Activated naive CD4-positive, alpha-beta T cell treated with anti-CD3 and anti-CD28 coated beads, Interleukin-2, amount 50 U/mL, for 72 hours (primary cell): ENCODE results near the gene ACAN. TPM values are rescaled to one million over a fixed set of nuclear protein-coding genes. Genes with fewer than 3 reads are reported as not detected.

Experiments
- ATAC-seq, 2 donors: fragments of 150-1000 bp; cut with Tn5 transposase; 2 replicates each; pipeline ENCODE4 v1.10.0; 2021; ENCODE audit warnings: mild to moderate bottlenecking in 2 of 2, moderate library complexity in 2 of 2
- DNase-seq, 2 donors: peaks; one replicate each; pipeline ENCODE4 v3.0.0; 2021 to 2022; ENCODE audit warnings: low spot score in 2 of 2
- H3K27ac Mint-ChIP-seq, 2 donors: one replicate each; pipeline ENCODE4 v1.8.0; 2022; ENCODE audit warnings: mild to moderate bottlenecking in 2 of 2, mixed read lengths in 2 of 2
- H3K36me3 Mint-ChIP-seq, 2 donors: one replicate each; pipeline ENCODE4 v1.8.0; 2022; ENCODE audit warnings: mixed read lengths in 2 of 2
- H3K9me3 Mint-ChIP-seq, 2 donors: one replicate each; pipeline ENCODE4 v1.8.0; 2022; ENCODE audit warnings: mixed read lengths in 2 of 2
- total RNA-seq, 2 donors: library from RNA; stranded (reverse); gene quantifications; one replicate each; pipeline ENCODE4 v1.2.3, GENCODE V29; 2022

ACAN gene
- total RNA-seq, 2 donors from 2014 or later: not detected

DNA sequence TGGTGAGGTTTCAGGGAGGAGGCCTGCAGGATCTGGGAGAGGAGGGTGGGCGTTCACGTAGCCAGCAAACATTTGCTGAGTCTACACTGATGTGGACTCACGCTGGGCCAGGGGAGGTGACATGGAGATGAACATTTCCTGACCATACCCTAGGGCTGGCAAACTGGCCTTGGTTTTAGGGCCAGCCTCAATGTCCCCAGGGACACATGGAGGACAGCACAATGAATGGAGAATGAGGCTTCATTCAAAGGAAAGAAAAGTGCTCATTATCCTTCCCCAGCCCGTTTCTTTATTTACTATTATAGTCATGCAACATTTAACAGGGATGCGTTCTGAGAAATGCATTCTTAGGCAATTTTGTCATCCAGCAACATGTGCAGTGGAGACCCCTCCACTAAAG, 26.8 kb downstream of the ACAN start:
- no peak overlapping the region for H3K27ac Mint-ChIP-seq
- ATAC-seq (no peak), DNase-seq (no peak)
- H3K36me3 Mint-ChIP-seq: no peaks in the 10 kb centered on the region
- no peaks in the 10 kb centered on the region for H3K9me3 Mint-ChIP-seq

DNA sequence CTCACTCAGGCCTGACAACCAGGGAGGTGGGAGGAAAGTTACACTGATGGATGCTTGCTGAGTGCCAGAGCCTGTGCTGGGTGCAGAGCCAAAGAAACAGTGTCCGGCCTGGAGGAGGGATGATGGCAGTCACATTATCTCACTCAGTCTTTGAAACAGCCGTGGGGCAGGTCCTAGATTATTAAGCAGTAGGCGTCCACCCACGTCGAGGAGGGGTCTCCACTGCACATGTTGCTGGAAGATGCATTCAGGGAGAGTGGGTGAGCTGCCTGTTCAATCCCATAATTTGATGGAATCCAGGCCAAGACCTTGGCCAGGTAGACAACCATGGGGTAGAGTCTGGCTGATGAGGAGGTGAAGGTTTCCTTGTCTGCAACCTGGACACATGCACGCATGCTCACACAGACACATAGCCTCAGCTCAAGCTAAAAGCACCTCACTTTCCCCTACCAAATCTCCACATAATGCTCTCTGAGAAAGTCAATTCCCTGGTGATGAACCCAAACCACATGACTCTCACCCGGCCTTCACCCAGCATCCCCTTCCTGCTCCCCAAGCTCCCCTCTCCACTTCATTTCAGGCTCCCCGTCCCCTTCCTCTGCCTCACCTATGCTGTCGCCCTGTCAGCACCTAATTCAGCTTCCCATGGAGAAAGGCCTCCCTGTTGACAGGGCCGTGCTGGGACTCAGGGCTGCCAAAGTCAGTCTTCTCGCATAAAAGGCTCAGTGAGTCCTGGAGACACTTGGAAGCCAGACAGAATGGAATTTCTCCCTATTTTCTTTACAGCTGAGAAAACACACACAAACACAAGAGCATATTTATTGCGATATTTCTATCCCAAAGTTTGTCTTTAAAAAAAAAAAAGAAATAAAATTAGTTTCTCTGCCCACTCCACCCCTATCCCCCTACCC, 29.8 kb downstream of the ACAN start:
- Mint-ChIP-seq H3K27ac (no peak overlapping the region), H3K36me3 (no peaks in the 10 kb centered on the region), H3K9me3 (no peaks in the 10 kb centered on the region)
- DNase-seq: no peak
- ATAC-seq: no peak

DNA sequence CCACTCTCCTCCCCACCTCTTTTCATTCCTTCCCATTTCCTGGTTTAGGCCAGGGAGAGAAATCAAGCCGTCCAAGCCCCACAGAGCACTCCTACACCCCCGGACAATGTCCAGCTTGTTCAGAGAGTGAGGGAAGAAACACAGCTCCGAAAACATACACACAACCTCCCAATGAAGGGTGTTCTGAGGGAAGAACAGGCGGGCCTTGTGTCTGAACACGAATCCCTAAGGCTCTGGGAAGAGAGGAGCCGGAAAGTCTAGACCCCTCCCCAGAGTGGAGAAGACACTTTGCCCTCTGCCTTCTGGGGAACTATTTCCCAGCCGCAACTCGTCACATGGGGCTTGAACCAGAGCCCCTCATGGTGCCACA, 30.5 kb downstream of the ACAN start:
- Mint-ChIP-seq H3K9me3 (no peaks in the 10 kb centered on the region), H3K36me3 (no peaks in the 10 kb centered on the region), H3K27ac (no peak overlapping the region)
- DNase-seq (no peak), ATAC-seq (peak in 1 of 2 donors; percentile 16)

DNA sequence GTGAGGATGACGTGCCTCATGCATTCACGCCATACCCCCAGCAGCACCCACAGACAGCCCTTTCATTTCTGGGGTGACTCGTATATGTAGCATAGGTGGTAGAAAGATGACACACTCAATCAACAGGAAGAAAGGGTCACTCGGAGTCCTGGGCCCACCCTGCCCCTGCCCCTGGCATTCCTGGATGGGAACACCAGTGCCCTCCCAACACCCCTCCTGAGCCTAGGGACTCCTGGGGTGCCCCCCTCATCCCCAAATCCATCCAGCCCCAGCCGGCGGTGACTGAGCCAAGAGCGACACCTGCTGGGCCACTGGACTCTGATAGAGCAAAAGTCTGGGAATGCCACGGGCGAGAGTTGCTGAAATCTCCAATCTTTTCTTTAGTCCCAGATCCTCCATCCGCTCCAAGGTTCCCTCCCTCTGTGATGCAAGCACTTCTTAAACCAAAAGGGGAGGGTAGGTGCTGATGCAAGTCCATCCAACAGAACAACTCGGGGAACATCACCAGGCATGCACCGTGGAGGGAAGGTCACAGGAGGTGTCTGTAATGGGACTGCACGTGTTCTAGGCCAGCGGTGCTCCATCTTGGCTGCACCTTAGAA, 31.1 kb downstream of the ACAN start:
- H3K36me3 Mint-ChIP-seq: no peaks in the 10 kb centered on the region
- H3K9me3 Mint-ChIP-seq: no peaks in the 10 kb centered on the region
- ATAC-seq: peak; percentile 72 to 83
- no peak overlapping the region for H3K27ac Mint-ChIP-seq
- DNase-seq: no peak

DNA sequence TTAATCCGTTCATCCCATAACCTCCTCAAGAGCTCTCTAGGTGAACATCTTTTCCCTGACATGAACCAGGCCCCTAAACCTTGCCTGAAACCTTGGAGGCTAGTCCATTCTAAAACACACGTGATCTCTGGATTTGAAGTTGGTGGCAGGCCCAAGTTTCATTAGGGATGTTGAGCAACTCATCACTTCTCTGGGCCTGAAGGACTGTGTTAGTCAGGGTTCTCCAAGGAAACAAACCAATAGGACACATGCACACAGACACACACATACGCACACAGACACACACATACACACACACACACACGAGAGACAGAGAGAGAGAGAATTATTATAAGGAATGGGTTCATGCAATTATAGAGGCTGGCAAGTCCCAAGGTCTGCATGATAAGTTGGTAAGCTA, 31.9 kb downstream of the ACAN start:
- DNase-seq (no peak), ATAC-seq (no peak)
- Mint-ChIP-seq H3K36me3 (no peaks in the 10 kb centered on the region), H3K27ac (no peak overlapping the region), H3K9me3 (no peaks in the 10 kb centered on the region)

DNA sequence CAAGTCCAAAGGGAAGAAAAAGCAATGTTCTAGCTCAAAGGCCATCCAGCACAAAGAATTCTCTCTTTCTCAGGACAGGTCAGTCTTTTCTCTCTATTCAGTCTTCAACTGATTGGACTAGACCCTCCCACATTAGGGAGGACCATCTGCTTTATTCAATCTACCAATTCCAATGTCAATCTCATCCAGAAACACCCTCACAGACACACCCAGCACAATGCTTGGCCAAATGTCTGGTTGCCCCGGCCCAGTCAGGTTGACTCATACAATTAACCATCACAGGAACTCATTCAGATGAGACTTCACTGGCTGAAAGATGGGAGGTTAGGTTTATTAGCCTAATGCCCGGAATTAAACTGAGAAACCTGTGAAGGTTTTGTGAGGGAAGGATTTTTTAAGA, 32.4 kb downstream of the ACAN start:
- ATAC-seq: no peak
- no peaks in the 10 kb centered on the region for H3K36me3 Mint-ChIP-seq
- H3K9me3 Mint-ChIP-seq: no peaks in the 10 kb centered on the region
- DNase-seq: no peak
- H3K27ac Mint-ChIP-seq: no peak overlapping the region

DNA sequence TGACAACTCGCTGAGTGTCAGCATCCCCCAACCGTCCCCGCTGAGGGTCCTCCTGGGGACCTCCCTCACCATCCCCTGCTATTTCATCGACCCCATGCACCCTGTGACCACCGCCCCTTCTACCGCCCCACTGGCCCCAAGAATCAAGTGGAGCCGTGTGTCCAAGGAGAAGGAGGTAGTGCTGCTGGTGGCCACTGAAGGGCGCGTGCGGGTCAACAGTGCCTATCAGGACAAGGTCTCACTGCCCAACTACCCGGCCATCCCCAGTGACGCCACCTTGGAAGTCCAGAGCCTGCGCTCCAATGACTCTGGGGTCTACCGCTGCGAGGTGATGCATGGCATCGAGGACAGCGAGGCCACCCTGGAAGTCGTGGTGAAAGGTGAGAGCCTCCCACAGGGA, 35.4 kb downstream of the ACAN start:
- Mint-ChIP-seq H3K36me3 (no peaks in the 10 kb centered on the region), H3K27ac (no peak overlapping the region), H3K9me3 (no peaks in the 10 kb centered on the region)
- ATAC-seq: no peak
- no peak for DNase-seq

DNA sequence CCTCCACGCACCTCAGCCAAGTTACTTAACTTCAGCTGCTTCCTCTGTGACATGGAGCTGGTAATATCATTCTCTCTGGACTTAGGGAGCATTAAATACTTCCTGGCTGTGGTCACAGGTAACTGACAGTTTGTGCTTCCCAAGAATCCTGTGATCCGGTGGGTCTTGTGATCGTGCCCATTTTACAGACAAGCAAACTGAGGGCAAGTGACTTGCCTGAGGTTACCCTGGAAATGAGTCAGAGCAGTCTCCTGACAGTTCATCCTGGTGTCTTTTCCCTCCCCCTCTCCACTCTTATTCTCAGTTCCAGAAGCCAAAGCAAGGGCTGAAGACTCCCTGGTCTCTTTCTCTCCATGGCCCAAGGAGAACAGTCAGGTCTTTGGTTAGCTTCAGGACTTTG, 35.9 kb downstream of the ACAN start:
- DNase-seq: no peak
- ATAC-seq: peak in 1 of 2 donors; percentile 36
- Mint-ChIP-seq H3K27ac (peak overlapping the region in 1 of 2 donors; percentile 4), H3K36me3 (no peaks in the 10 kb centered on the region), H3K9me3 (no peaks in the 10 kb centered on the region)

DNA sequence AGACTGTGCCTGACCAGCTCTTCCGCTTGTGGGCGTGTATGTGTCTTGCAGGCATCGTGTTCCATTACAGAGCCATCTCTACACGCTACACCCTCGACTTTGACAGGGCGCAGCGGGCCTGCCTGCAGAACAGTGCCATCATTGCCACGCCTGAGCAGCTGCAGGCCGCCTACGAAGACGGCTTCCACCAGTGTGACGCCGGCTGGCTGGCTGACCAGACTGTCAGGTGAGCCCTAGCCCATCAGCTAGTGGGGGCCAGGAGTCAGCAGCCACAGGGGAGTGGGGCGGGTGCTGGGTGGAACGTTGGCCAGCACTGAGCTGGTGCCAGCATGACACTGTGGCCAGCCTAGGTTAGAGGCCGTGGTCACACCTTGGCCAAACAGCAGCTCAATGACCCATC, 36.7 kb downstream of the ACAN start:
- DNase-seq (no peak), ATAC-seq (no peak)
- no peak overlapping the region for H3K27ac Mint-ChIP-seq
- H3K36me3 Mint-ChIP-seq: no peaks in the 10 kb centered on the region
- no peaks in the 10 kb centered on the region for H3K9me3 Mint-ChIP-seq

DNA sequence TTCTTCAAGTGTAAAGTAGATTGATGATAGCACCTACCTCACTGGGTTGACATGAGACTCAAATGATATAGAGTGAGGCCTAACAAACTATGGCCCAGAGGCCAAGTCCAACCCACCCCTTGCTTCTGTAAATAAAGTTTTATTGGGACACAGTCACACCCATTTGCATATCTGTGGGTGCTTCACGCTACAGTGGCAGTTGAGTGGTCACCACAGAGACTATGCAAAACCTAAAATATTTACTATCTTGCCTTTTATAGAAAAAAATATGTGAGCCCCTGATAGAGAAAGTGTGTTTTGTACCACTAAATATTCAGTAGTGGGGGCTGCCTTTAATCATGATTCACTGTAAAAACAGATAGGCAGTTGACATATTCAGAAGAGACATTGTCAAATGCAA, 38.0 kb downstream of the ACAN start:
- DNase-seq (no peak), ATAC-seq (no peak)
- Mint-ChIP-seq H3K36me3 (no peaks in the 10 kb centered on the region), H3K9me3 (no peaks in the 10 kb centered on the region), H3K27ac (no peak overlapping the region)

DNA sequence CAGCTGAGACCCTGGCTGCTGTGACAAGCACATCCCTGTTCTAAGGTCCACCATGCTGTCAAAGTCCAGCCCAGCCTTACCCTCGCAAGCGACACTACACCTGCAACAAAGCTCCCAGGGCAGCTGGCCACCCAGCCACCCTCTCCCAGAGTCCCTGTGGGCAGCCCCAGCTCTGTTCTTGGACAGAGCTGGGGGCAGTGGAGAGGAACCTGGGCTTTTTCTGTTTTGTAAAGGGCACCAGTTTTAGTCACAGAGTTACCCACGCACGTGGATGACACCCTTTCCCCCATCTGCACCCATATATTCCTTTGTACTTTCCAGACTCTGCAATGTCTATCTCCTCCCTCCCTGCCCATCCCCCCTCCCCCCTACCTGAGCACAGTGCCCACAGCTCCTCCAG, 38.9 kb downstream of the ACAN start:
- H3K27ac Mint-ChIP-seq: no peak overlapping the region
- H3K36me3 Mint-ChIP-seq: no peaks in the 10 kb centered on the region
- DNase-seq: no peak
- ATAC-seq: no peak
- no peaks in the 10 kb centered on the region for H3K9me3 Mint-ChIP-seq

DNA sequence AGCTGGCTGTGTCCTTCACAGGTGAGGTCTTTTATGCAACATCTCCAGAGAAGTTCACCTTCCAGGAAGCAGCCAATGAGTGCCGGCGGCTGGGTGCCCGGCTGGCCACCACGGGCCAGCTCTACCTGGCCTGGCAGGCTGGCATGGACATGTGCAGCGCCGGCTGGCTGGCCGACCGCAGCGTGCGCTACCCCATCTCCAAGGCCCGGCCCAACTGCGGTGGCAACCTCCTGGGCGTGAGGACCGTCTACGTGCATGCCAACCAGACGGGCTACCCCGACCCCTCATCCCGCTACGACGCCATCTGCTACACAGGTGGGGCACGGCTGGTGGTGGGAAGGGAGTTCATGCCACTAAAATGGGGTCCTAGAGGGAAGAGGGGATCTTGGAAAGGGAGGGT, 40.1 kb downstream of the ACAN start:
- DNase-seq (no peak), ATAC-seq (no peak)
- Mint-ChIP-seq H3K27ac (peak overlapping the region in 1 of 2 donors; percentile 45), H3K36me3 (no peaks in the 10 kb centered on the region), H3K9me3 (no peaks in the 10 kb centered on the region)

DNA sequence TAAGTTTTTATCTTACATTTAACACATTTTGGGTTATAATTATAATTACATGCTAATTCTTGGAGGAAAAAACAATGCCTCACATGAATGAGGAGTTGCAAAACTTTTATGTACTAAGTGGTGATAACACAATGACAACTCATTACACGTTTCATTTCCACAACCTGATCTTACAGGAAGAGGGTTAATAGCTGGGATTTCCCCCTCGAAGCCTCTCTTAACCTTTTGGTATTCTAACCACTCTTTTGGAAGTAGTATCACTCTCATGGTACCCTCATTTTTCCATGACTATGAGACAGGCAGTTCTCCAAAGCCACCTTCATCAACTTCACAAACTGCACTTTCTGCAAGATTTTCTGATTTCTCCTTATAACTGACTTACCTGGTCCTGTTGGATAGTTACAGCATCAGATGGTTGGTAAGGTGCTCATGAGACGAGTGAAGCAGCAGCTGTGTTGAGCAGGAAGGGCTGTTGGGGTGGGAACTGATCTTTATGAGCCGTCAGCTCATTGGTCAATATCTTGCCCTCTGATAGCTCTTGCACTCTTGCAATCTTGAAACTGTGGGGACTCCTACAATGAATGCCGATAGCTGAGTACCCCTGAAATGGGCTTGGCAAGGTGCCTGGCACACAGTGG, 41.6 kb downstream of the ACAN start:
- no peaks in the 10 kb centered on the region for H3K9me3 Mint-ChIP-seq
- DNase-seq (no peak), ATAC-seq (peak; percentile 57 to 91)
- H3K36me3 Mint-ChIP-seq: no peaks in the 10 kb centered on the region
- H3K27ac Mint-ChIP-seq: no peak overlapping the region

DNA sequence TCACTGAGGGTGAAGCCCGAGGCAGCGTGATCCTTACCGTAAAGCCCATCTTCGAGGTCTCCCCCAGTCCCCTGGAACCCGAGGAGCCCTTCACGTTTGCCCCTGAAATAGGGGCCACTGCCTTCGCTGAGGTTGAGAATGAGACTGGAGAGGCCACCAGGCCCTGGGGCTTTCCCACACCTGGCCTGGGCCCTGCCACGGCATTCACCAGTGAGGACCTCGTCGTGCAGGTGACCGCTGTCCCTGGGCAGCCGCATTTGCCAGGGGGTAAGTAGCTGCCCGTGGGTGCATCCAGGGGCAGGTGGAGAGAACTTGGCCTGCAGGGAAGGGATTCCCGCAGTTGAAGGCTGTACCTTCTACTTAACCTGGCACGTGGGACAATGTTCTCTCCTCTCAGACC, 42.4 kb downstream of the ACAN start:
- no peak for DNase-seq
- H3K9me3 Mint-ChIP-seq: no peaks in the 10 kb centered on the region
- no peak overlapping the region for H3K27ac Mint-ChIP-seq
- H3K36me3 Mint-ChIP-seq: no peaks in the 10 kb centered on the region
- ATAC-seq: no peak

DNA sequence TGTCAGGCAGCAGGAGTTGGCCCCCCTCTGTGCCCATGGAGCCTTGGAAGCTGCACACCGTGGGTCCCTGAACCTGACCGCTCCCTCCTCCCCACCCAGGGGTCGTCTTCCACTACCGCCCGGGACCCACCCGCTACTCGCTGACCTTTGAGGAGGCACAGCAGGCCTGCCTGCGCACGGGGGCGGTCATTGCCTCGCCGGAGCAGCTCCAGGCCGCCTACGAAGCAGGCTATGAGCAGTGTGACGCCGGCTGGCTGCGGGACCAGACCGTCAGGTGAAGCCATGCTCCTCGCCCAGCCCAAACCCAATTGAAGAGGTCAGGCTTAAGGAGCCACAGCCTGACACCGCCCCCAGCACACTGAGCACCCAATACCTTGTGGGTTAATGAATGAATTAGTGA, 43.9 kb downstream of the ACAN start:
- Mint-ChIP-seq H3K27ac (no peak overlapping the region), H3K9me3 (no peaks in the 10 kb centered on the region), H3K36me3 (no peaks in the 10 kb centered on the region)
- ATAC-seq (no peak), DNase-seq (no peak)

DNA sequence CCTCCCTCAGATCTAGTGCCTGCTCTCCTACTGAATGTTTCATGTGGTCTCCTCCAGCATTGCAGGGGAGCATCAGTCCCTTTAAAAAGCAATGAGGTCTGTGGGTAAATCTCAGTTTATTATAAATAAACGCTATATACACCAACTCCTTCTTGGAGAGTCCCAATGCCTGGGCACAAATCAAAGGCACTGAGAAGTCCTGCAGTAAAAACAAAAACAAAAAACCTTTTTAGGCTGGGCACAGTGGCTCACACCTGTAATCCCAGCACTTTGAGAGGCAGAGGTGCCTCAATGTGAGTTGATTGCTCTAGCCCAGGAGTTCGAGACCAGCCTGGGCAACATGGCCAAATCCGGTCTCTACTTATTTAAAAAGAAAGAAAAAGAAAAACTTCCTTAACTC, 45.0 kb downstream of the ACAN start:
- ATAC-seq: no peak
- H3K9me3 Mint-ChIP-seq: no peaks in the 10 kb centered on the region
- DNase-seq: no peak
- H3K27ac Mint-ChIP-seq: peak overlapping the region in 1 of 2 donors; percentile 22
- peaks cover 0 to 9% of the 10 kb centered on the region in 2 donors for H3K36me3 Mint-ChIP-seq

DNA sequence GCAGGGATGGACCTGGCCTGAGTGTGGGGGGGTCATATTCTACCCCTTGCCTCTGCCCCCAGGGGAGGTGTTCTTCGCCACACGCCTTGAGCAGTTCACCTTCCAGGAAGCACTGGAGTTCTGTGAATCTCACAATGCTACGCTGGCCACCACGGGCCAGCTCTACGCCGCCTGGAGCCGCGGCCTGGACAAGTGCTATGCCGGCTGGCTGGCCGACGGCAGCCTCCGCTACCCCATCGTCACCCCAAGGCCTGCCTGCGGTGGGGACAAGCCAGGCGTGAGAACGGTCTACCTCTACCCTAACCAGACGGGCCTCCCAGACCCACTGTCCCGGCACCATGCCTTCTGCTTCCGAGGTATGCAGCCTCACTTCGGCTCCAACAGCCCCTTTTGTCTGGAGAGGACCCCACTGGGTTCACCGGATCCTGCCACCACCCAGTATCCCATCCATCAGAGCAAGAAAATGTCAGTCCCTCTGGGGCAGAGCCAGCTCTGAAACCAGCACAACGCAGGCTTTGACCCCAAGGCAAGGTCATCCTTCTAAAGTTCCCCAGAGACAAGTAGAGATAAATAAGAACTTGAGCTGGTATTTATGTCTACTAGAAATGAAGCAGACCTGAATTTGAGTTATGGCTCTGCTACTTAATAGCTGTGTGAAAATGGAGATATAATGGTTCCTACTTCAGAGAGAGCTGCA, 46.3 kb downstream of the ACAN start:
- no peak for DNase-seq
- no peak for ATAC-seq
- Mint-ChIP-seq H3K36me3 (peaks cover 9 to 13% of the 10 kb centered on the region in 2 donors), H3K27ac (no peak overlapping the region), H3K9me3 (peaks cover 6 to 7% of the 10 kb centered on the region in 2 donors)
